OCI-LY1 (cell line): ENCODE results near the gene MB.

Experiments used
- H2AFZ ChIP-seq: fragments of 200-600 bp; sonication (generic), shearing (Covaris generic); 2 replicates; pipeline ENCODE4 v1.6.0; 2014; ENCODE audit warnings: antibody characterized with exemption, mild to moderate bottlenecking, low read length
- H3F3A ChIP-seq: fragments of 200-600 bp; sonication (generic), shearing (Covaris generic); 2 replicates; pipeline ENCODE4 v1.6.0; 2014; ENCODE audit warnings: mild to moderate bottlenecking, antibody characterized with exemption, low read length, moderate library complexity; ENCODE audit not compliant: insufficient read depth
- H3K27ac ChIP-seq: fragments of 200-600 bp; sonication (generic); 2 replicates; pipeline ENCODE4 v1.5.1; 2014; ENCODE audit warnings: low read length, mixed run types, mild to moderate bottlenecking, low read depth; ENCODE audit not compliant: poor library complexity, severe bottlenecking
- H3K27me3 ChIP-seq: fragments of 200-600 bp; sonication (generic); 2 replicates; pipeline ENCODE4 v1.6.0; 2014; ENCODE audit warnings: antibody characterized with exemption, mild to moderate bottlenecking, low read length, moderate library complexity; ENCODE audit not compliant: insufficient read depth
- H3K36me3 ChIP-seq: fragments of 200-600 bp; sonication (generic); 2 replicates; pipeline ENCODE4 v1.6.1; 2014; ENCODE audit warnings: mild to moderate bottlenecking, antibody characterized with exemption, low read length, moderate library complexity, mixed read lengths; ENCODE audit not compliant: insufficient read depth
- H3K4me1 ChIP-seq: fragments of 200-600 bp; sonication (generic); 2 replicates; pipeline ENCODE4 v1.5.1; 2014; ENCODE audit warnings: mild to moderate bottlenecking, low read length, moderate library complexity; ENCODE audit not compliant: insufficient read depth, severe bottlenecking
- H3K4me2 ChIP-seq: fragments of 200-600 bp; sonication (generic), shearing (Covaris generic); 2 replicates; pipeline ENCODE4 v1.6.1; 2014; ENCODE audit warnings: low read length
- H3K4me3 ChIP-seq: fragments of 200-600 bp; sonication (generic); 2 replicates; pipeline ENCODE4 v1.5.1; 2014; ENCODE audit warnings: low read length, low read depth, mild to moderate bottlenecking, mixed read lengths; ENCODE audit not compliant: poor library complexity, severe bottlenecking
- H3K79me2 ChIP-seq: fragments of 200-600 bp; shearing (Covaris generic); 2 replicates; pipeline ENCODE4 v1.6.1; 2016; ENCODE audit warnings: mixed run types, low read length, mixed read lengths; ENCODE audit not compliant: insufficient read depth
- H3K9ac ChIP-seq: fragments of 200-600 bp; sonication (generic), shearing (Covaris generic); 2 replicates; pipeline ENCODE4 v1.6.1; 2014; ENCODE audit warnings: mild to moderate bottlenecking, low read length, mixed read lengths
- H3K9me2 ChIP-seq: fragments of 200-600 bp; sonication (generic), shearing (Covaris generic); 2 replicates; pipeline ENCODE4 v1.6.1; 2014; ENCODE audit warnings: low read depth, mild to moderate bottlenecking, low read length, mixed read lengths
- H3K9me3 ChIP-seq: fragments of 200-600 bp; shearing (Covaris generic); 2 replicates; pipeline ENCODE4 v1.6.1; 2014; ENCODE audit warnings: low read length, mixed read lengths
- H4K20me1 ChIP-seq: fragments of 200-600 bp; sonication (generic), shearing (Covaris generic); 2 replicates; pipeline ENCODE4 v1.6.0; 2016; ENCODE audit warnings: mild to moderate bottlenecking, low read length; ENCODE audit not compliant: insufficient read depth
- CTCF ChIP-seq: fragments of 200-600 bp; sonication (generic), shearing (Covaris generic); IDR thresholded peaks from 2 replicates; pipeline ENCODE4 v1.5.1; 2017; ENCODE audit warnings: mild to moderate bottlenecking, antibody characterized with exemption, low read length, moderate library complexity, mixed read lengths
- EZH2 ChIP-seq: fragments of 200-600 bp; sonication (generic), shearing (Covaris generic); IDR thresholded peaks from 2 replicates; pipeline ENCODE4 v1.8.0; 2017; ENCODE audit warnings: borderline replicate concordance, mixed run types, mild to moderate bottlenecking, antibody characterized with exemption, low read length, moderate library complexity, mixed read lengths

The MB gene

GRCh38 chr22:35651085-35651484 lies 34.0 kb upstream of the MB start:
- Histone ChIP-seq H3F3A (no peaks in the 10 kb centered on the region), H3K9me2 (no peaks in the 10 kb centered on the region), H3K79me2 (no peaks in the 10 kb centered on the region), H3K36me3 (no peaks in the 10 kb centered on the region), H3K4me1 (peaks cover 41% of the 10 kb centered on the region), H3K4me2 (no peak overlapping the region), H3K9ac (no peak overlapping the region), H3K27me3 (no peaks in the 10 kb centered on the region), H3K4me3 (no peak overlapping the region), H2AFZ (no peak overlapping the region), H3K9me3 (peaks cover 4% of the 10 kb centered on the region; the same call in 1 of the 2 replicates), H4K20me1 (no peaks in the 10 kb centered on the region), H3K27ac (no peak overlapping the region)
- TF ChIP-seq EZH2 (no peak), CTCF (no peak)

- Histone ChIP-seq H4K20me1 (no peaks in the 10 kb centered on the region), H3K4me1 (peaks cover 49% of the 10 kb centered on the region), H3K9ac (no peak overlapping the region; the same call in 1 of the 2 replicates), H3F3A (no peaks in the 10 kb centered on the region), H3K27me3 (no peaks in the 10 kb centered on the region), H3K27ac (no peak overlapping the region), H3K4me3 (peak overlapping the region; percentile 62), H3K4me2 (peak overlapping the region; percentile 92), H3K9me2 (no peaks in the 10 kb centered on the region), H2AFZ (no peak overlapping the region), H3K36me3 (no peaks in the 10 kb centered on the region), H3K79me2 (no peaks in the 10 kb centered on the region), H3K9me3 (0 out of 2 replicates have a peak, but pooled peaks cover 2% of the 10 kb centered on the region)
- TF ChIP-seq CTCF, result no peak
- TF ChIP-seq EZH2, result no peak
These were observed 32.6 kb upstream of the MB start for GRCh38 chr22:35649636-35650250.

- H2AFZ ChIP-seq, result no peak overlapping the region
- H3K9me3 ChIP-seq, result 0 out of 2 replicates have a peak, but pooled peaks cover 2% of the 10 kb centered on the region
- H3K27ac ChIP-seq, result peak overlapping the region; percentile 76
- peak overlapping the region; percentile 62 for H3K4me3 ChIP-seq
- H3K9me2 ChIP-seq, result no peaks in the 10 kb centered on the region
- H3K27me3 ChIP-seq, result no peaks in the 10 kb centered on the region
- no peaks in the 10 kb centered on the region for H3F3A ChIP-seq
- H3K4me2 ChIP-seq, result peak overlapping the region; percentile 92
- H3K36me3 ChIP-seq, result no peaks in the 10 kb centered on the region
- H3K4me1 ChIP-seq, result peaks cover 49% of the 10 kb centered on the region
- TF ChIP-seq EZH2 (no peak), CTCF (no peak)
- peak overlapping the region; percentile 70 for H3K9ac ChIP-seq
- H4K20me1 ChIP-seq, result no peaks in the 10 kb centered on the region
- H3K79me2 ChIP-seq, result no peaks in the 10 kb centered on the region
These were observed 32.0 kb upstream of the MB start for GRCh38 chr22:35649026-35649553.
